Ovary (tissue), 3 donors: Measurements from ENCODE around the gene RILP.
"Not testable (repeated sequence)": the region's sequence is repeated elsewhere in the genome, so short reads cannot be mapped to it uniquely, and the experiment has no call there.

ENCODE experiments used
- POLR2A ChIP-seq: fragments of 450-650 bp; IDR thresholded peaks from one replicate; pipeline ENCODE4 v1.6.1; 2017; ENCODE audit warnings: antibody characterized with exemption, mild to moderate bottlenecking, moderate library complexity
- TF ChIP-seq, protein P1 (sequence below), 3 donors: fragments of 450-650 bp in 2 of 3; fragments of 200-600 bp in 1 of 3; IDR thresholded peaks; one replicate each; pipeline versions ENCODE4 v1.5.1 to v1.8.0; 2016 to 2022; ENCODE audit warnings: antibody characterized with exemption in 3 of 3, mild to moderate bottlenecking in 1 of 3
- donor health status: DM: no; HTN: no; CAD: no.

DNA sequence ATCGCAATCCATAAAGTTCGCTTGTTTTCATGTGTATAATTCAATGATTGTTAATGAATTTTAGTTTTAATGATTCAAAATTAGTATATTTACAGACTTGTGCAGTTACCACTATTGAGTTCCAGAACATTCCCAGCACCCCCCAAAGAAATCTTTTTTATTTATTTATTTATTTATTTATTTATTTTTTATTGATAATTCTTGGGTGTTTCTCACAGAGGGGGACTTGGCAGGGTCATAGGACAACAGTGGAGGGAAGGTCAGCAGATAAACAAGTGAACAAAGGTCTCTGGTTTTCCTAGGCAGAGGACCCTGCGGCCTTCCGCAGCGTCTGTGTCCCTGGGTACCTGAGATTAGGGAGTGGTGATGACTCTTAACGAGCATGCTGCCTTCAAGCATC, 38.7 kb upstream of the RILP start:
- TF ChIP-seq, protein P1, sequence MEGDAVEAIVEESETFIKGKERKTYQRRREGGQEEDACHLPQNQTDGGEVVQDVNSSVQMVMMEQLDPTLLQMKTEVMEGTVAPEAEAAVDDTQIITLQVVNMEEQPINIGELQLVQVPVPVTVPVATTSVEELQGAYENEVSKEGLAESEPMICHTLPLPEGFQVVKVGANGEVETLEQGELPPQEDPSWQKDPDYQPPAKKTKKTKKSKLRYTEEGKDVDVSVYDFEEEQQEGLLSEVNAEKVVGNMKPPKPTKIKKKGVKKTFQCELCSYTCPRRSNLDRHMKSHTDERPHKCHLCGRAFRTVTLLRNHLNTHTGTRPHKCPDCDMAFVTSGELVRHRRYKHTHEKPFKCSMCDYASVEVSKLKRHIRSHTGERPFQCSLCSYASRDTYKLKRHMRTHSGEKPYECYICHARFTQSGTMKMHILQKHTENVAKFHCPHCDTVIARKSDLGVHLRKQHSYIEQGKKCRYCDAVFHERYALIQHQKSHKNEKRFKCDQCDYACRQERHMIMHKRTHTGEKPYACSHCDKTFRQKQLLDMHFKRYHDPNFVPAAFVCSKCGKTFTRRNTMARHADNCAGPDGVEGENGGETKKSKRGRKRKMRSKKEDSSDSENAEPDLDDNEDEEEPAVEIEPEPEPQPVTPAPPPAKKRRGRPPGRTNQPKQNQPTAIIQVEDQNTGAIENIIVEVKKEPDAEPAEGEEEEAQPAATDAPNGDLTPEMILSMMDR (IDR thresholded peaks at IDR 0.05): not testable (repeated sequence)
- not testable (repeated sequence) for TF ChIP-seq POLR2A
